HG03354 (cell line): ENCODE measurements around the gene ANKRD50.

Experiments
- ATAC-seq: cut with Tn5 transposase; IDR thresholded peaks from one replicate; pipeline ENCODE4 v1.9.1; 2021; ENCODE audit warnings: mild to moderate bottlenecking; ENCODE audit not compliant: unreplicated experiment, poor library complexity, severe bottlenecking

ANKRD50 gene

DNA sequence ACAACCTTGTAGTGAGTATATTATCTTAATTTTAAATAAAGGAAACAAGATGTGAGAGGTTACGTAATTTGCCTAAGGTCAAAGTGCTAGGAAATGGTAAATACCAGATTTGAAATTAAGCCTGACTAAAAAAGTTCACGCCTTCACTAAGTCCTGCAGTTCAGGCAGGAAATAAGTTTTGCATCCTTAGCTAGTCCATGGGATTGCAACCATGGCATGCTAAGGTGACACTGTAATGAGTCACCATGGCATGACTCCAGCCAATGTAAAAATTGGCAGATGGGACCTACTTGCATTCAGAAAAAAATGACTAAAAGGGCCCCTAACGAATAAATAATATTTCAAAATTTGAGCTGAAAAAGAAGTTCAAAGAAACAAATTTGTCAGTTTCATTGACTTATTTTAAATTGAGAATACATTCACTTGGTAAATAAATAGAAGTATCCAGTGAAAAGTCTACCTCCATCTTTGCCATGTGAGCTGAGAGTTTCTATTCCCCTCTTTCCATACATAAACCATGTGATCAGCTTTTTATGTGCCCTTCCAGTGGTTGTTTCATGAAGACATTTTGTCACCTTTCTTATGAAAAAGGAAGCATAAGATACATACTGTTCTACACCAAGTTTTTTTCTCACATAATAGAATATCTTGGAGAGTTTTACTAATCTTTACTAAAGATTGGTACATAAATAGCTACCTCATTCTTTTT lies 72.4 kb downstream of the ANKRD50 start:
- no peak for ATAC-seq

DNA sequence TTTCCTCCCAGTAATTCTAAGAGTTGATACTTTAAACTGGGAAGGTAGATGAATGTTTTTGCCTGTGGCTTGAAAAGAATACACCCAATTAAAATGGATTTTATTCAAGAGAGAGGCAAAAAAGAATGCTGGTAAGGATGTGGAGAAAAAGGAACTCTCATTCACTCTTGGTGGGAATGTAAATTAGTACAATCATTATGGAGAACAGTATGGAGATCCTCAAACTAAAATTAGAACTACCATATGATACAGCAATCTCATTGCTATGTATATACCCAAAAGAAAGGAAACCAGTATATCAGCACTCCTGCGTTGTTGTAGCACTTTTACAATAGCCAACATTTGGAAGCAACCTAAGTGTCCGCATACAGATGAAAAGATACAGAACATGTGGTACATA lies 75.2 kb downstream of the ANKRD50 start:
- ATAC-seq: no peak

DNA sequence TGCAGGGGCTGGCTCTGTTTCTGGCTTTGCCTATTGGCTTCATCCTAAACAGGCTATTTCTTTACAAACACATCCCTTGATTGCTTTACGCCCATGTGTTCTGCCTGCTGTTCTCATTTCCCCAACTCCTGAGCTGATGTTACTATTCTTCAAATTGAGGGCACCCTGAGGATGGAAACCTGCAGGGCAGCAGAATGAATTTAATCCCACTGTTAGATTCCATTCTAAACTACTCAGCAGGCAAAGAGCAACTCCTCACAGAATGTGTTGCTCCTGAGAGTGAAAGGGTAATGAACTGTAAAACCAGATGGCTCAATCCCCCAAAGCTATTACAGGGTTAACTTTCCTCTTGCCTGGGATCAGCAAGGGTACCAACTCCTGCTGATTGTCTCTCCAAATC lies 75.7 kb downstream of the ANKRD50 start:
- no peak for ATAC-seq

GRCh38 chr4:124635331-124635730 lies 77.2 kb downstream of the ANKRD50 start:
- no peak for ATAC-seq

DNA sequence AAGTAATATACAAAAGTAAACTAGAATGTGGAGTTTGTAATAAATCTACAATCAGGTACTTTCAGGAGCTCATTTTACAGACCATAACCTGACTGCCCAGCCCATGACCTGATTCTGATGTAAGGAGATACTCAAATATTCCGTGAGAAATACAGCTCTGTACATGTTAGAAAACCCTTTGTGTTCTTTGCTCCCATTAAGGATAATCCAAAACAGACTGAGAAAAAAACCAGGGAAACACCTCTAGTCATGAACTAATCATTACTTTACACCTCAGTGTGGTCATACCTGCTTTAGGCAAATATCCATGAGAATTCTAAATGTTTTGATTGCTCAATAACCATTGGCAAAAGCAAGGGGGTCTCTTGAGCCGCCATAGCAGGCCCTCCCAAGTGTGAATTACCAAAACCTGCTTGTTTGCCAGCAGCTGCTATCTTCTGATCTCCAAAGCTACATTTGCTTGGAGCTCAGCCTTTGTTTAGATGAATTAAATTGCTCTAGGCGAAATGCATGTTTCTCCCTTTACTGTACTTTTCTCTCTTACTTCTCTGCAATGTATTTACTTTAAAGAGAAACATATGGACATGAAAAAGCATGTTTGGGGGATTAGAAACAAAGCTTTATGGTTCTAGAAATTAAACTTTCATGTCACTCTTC lies 79.1 kb downstream of the ANKRD50 start:
- ATAC-seq: no peak

DNA sequence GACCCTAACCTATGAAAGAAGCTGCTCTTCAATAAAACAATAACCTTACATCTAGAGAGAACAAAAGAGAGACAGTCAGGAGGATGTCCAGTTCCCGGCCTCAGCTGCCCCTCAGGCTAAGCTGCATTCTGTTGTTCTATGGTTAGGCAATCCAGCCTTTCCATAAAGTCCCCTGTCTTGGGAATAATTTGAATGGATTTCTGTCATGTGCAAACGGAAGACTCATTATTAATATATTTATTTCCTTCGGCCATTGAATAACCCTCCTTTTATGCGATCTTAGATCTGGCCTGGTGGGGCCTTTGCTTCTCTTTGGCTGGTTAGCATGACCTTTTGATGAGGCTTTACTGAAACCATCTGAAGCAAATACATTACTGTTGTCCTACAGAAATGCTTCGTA lies 80.1 kb downstream of the ANKRD50 start:
- ATAC-seq: no peak

DNA sequence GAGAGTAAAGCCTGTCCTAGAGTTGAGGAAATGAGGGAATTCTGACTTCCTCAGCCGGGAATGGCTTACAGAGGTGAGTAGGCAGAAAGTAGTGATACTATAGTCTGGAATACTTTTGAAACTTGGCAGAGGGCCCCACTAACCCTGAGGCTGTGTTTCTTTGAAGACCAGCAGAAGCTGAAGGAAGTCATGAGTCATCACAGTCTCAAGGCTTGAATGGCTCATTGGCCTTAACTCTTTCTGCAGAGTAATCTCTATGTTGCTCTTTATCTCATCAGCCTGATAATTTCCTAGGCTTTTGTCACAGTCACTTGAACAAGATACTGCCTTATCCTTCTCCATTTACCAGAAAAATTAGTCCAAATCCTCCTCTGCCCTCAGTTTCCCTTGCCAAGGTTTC lies 80.8 kb downstream of the ANKRD50 start:
- ATAC-seq: peak; percentile 94

DNA sequence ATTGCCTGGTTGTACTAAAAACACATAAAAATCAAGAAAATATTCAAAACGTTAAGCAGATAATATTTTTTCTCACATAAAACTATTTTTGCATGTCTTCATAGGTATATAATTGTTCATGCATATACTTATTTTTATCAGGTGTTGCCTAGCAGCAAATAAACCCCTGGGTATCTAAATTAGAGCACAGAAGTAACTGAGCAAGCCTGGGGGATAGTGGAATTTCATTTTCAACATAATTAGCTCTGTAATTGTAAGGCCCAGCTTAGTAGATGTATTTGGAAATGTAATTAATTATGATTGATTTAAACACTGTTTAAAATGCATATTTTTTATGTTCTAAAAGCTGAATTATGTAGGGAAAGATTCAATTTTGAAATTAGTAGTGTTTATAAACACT lies 82.9 kb downstream of the ANKRD50 start:
- no peak for ATAC-seq
